H9 (cell line): ENCODE results near the gene DNMT3B. TPM values are rescaled to one million over a fixed set of nuclear protein-coding genes. Genes with fewer than 3 reads are reported as not detected.

Experiments used
- DNase-seq: peaks from one replicate; pipeline ENCODE4 v3.0.0-alpha.2; 2017
- H2AFZ ChIP-seq: one replicate; pipeline ENCODE4 v1.6.1; 2013; ENCODE audit warnings: mild to moderate bottlenecking, low read length, control low read depth, moderate library complexity
- H2AK5ac ChIP-seq: 2 replicates; pipeline ENCODE4 v1.6.1; 2013; ENCODE audit warnings: low read length, control low read depth, mixed read lengths; ENCODE audit not compliant: insufficient read length
- H2BK120ac ChIP-seq: one replicate; pipeline ENCODE4 v1.6.1; 2013; ENCODE audit warnings: low read depth, mild to moderate bottlenecking, low read length, control low read depth, inconsistent platforms; ENCODE audit not compliant: poor library complexity, severe bottlenecking
- H2BK12ac ChIP-seq: 2 replicates; pipeline ENCODE4 v1.6.1; 2013; ENCODE audit warnings: low read length, control low read depth, mixed read lengths, low read depth; ENCODE audit not compliant: insufficient read length
- H2BK15ac ChIP-seq: 2 replicates; pipeline ENCODE4 v1.6.1; 2013; ENCODE audit warnings: low read depth, low read length, control low read depth
- H2BK20ac ChIP-seq: one replicate; pipeline ENCODE4 v1.6.1; 2013; ENCODE audit warnings: low read depth, mild to moderate bottlenecking, low read length, control low read depth, inconsistent platforms; ENCODE audit not compliant: poor library complexity, severe bottlenecking
- H2BK5ac ChIP-seq: 2 replicates; pipeline ENCODE4 v1.6.1; 2013; ENCODE audit warnings: low read length, control low read depth, mixed read lengths; ENCODE audit not compliant: insufficient read length
- H3K14ac ChIP-seq: 2 replicates; pipeline ENCODE4 v1.6.1; 2013; ENCODE audit warnings: low read length, control low read depth; ENCODE audit not compliant: insufficient read depth
- H3K18ac ChIP-seq: 2 replicates; pipeline ENCODE4 v1.6.1; 2013; ENCODE audit warnings: low read depth, mild to moderate bottlenecking, mixed read lengths, low read length, control low read depth; ENCODE audit not compliant: insufficient read length
- H3K23ac ChIP-seq: 2 replicates; pipeline ENCODE4 v1.6.1; 2013; ENCODE audit warnings: low read length, control low read depth, mixed read lengths, low read depth; ENCODE audit not compliant: insufficient read length
- H3K23me2 ChIP-seq: 2 replicates; pipeline ENCODE4 v1.6.1; 2013; ENCODE audit warnings: low read depth, mild to moderate bottlenecking, mixed read lengths, low read length, control low read depth; ENCODE audit not compliant: insufficient read length, poor library complexity, severe bottlenecking
- H3K27ac ChIP-seq: 2 replicates; pipeline ENCODE4 v1.5.1; 2013; ENCODE audit warnings: low read length, control low read depth, mixed read lengths, low read depth; ENCODE audit not compliant: insufficient read length
- H3K27me3 ChIP-seq: 2 replicates; pipeline ENCODE4 v1.6.1; 2013; ENCODE audit warnings: low read length, control low read depth, inconsistent platforms; ENCODE audit not compliant: insufficient read depth
- H3K4ac ChIP-seq: 2 replicates; pipeline ENCODE4 v1.6.1; 2013; ENCODE audit warnings: low read depth, mild to moderate bottlenecking, control low read depth, inconsistent platforms, low read length, moderate library complexity
- H3K4me1 ChIP-seq: 2 replicates; pipeline ENCODE4 v1.6.1; 2013; ENCODE audit warnings: low read length, control low read depth, inconsistent platforms; ENCODE audit not compliant: insufficient read depth
- H3K4me2 ChIP-seq: 2 replicates; pipeline ENCODE4 v1.6.1; 2013; ENCODE audit warnings: low read length, control low read depth, mixed read lengths; ENCODE audit not compliant: insufficient read length, insufficient read depth
- H3K56ac ChIP-seq: 2 replicates; pipeline ENCODE4 v1.6.1; 2013; ENCODE audit warnings: low read depth, mild to moderate bottlenecking, mixed read lengths, low read length, control low read depth; ENCODE audit not compliant: insufficient read length
- H3K79me1 ChIP-seq: 2 replicates; pipeline ENCODE4 v1.6.1; 2013; ENCODE audit warnings: low read depth, mild to moderate bottlenecking, moderate library complexity, low read length, control low read depth, inconsistent platforms; ENCODE audit not compliant: insufficient read depth, poor library complexity, severe bottlenecking
- H3K79me2 ChIP-seq: 2 replicates; pipeline ENCODE4 v1.6.1; 2013; ENCODE audit warnings: low read length, control low read depth, inconsistent platforms; ENCODE audit not compliant: insufficient read depth
- H3K9ac ChIP-seq: 2 replicates; pipeline ENCODE4 v1.6.1; 2013; ENCODE audit warnings: low read length, control low read depth, mixed read lengths; ENCODE audit not compliant: insufficient read length; ENCODE audit errors: extremely low read depth
- H3K9me3 ChIP-seq: one replicate; pipeline ENCODE4 v1.6.1; 2013; ENCODE audit warnings: low read depth, low read length, inconsistent platforms; ENCODE audit not compliant: control insufficient read depth
- H3T11ph ChIP-seq: one replicate; pipeline ENCODE4 v1.6.1; 2013; ENCODE audit warnings: mild to moderate bottlenecking, low read length, control low read depth, inconsistent platforms
- H4K20me1 ChIP-seq: one replicate; pipeline ENCODE4 v1.6.1; 2013; ENCODE audit not compliant: control insufficient read depth, insufficient read length, insufficient read depth
- H4K5ac ChIP-seq: 2 replicates; pipeline ENCODE4 v1.6.1; 2013; ENCODE audit warnings: low read depth, mild to moderate bottlenecking, mixed read lengths, low read length, control low read depth; ENCODE audit not compliant: insufficient read length
- H4K8ac ChIP-seq: replicated peaks from 2 replicates; pipeline ENCODE4 v1.6.1; 2013; ENCODE audit warnings: low read length, control low read depth, mixed read lengths, low read depth; ENCODE audit not compliant: insufficient read length
- H4K91ac ChIP-seq: 2 replicates; pipeline ENCODE4 v1.6.1; 2013; ENCODE audit warnings: low read depth, mild to moderate bottlenecking, moderate library complexity, mixed read lengths, low read length, control low read depth; ENCODE audit not compliant: insufficient read length
- H3K27ac Mint-ChIP-seq, 3 experiments: 2 replicates in 2 of 3; 3 replicates in 1 of 3; pipeline ENCODE4 v1.8.0; 2020 to 2021; ENCODE audit warnings: mixed read lengths in 3 of 3, mild to moderate bottlenecking in 1 of 3, moderate library complexity in 1 of 3
- H3K27me3 Mint-ChIP-seq: 2 replicates; pipeline ENCODE4 v1.8.0; 2021; ENCODE audit warnings: low read depth, mild to moderate bottlenecking, moderate library complexity, mixed read lengths
- H3K36me3 Mint-ChIP-seq, 3 experiments: 2 replicates in 2 of 3; 3 replicates in 1 of 3; pipeline ENCODE4 v1.8.0; 2020 to 2021; ENCODE audit warnings: low read depth in 3 of 3, mixed read lengths in 3 of 3; ENCODE audit not compliant: insufficient read depth in 1 of 3
- H3K4me1 Mint-ChIP-seq, 2 experiments: 2 replicates each; pipeline ENCODE4 v1.8.0; 2020; ENCODE audit warnings: mixed read lengths in 2 of 2
- H3K4me3 Mint-ChIP-seq, 2 experiments: 2 replicates in 1 of 2; 3 replicates in 1 of 2; pipeline ENCODE4 v1.8.0; 2020 to 2021; ENCODE audit warnings: mild to moderate bottlenecking in 2 of 2, mixed read lengths in 2 of 2, moderate library complexity in 1 of 2
- H3K9me3 Mint-ChIP-seq, 2 experiments: 2 replicates in 1 of 2; 3 replicates in 1 of 2; pipeline ENCODE4 v1.8.0; 2020; ENCODE audit warnings: mild to moderate bottlenecking in 2 of 2, mixed read lengths in 2 of 2, moderate library complexity in 1 of 2
- CTCF ChIP-seq: fragments of 200-600 bp; sonication (generic); conservative IDR thresholded peaks from 3 replicates; pipeline ENCODE4 v1.8.0; 2021; ENCODE audit warnings: antibody characterized with exemption, mild to moderate bottlenecking
- WGBS: extraction: QIAGEN DNeasy Blood & Tissue Kit; methylation state at CpG from one replicate; pipeline ENCODE4 v1.1.7; 2013; ENCODE audit warnings: missing lambda C conversion rate, low lambda C conversion rate, mixed read lengths; ENCODE audit not compliant: insufficient read length; ENCODE audit errors: extremely low coverage; 5-methylcytosine and 5-hydroxymethylcytosine counted together
- total RNA-seq: library from RNA; stranded (reverse); gene quantifications from 2 replicates; pipeline ENCODE4 v1.2.1, GENCODE V29; 2021

The DNMT3B gene
- total RNA-seq, 1 experiment from 2014 or later: 980 TPM

- Histone ChIP-seq H3K23ac (no peak overlapping the region), H3K79me2 (0 out of 2 replicates have a peak, but pooled peaks cover 2% of the 10 kb centered on the region), H3K18ac (no peak overlapping the region), H4K8ac (no peak overlapping the region), H2BK20ac (no peak overlapping the region), H2BK15ac (no peak overlapping the region), H3K4ac (no peak overlapping the region), H3K14ac (no peak overlapping the region), H2BK120ac (no peak overlapping the region), H4K20me1 (no peaks in the 10 kb centered on the region), H2BK12ac (no peak overlapping the region), H3K27me3 (no peaks in the 10 kb centered on the region), H2AFZ (no peak overlapping the region), H3K23me2 (no peaks in the 10 kb centered on the region), H3K56ac (no peak overlapping the region), H3K27ac (no peak overlapping the region), H3K9me3 (no peaks in the 10 kb centered on the region), H3T11ph (no peak overlapping the region), H3K79me1 (no peaks in the 10 kb centered on the region), H4K91ac (no peak overlapping the region), H3K4me1 (no peaks in the 10 kb centered on the region), H4K5ac (no peak overlapping the region), H2AK5ac (no peak overlapping the region), H3K4me2 (no peak overlapping the region), H2BK5ac (no peak overlapping the region), H3K9ac (no peak overlapping the region)
- H3K4me1 Mint-ChIP-seq: peaks cover 5 to 9% of the 10 kb centered on the region in 2 experiments
- H3K36me3 Mint-ChIP-seq: peaks cover 62 to 85% (median 73%) of the 10 kb centered on the region in 3 experiments; a peak in 6 of 7 replicates
- H3K27me3 Mint-ChIP-seq: no peaks in the 10 kb centered on the region
- TF ChIP-seq CTCF: no peak
- no peaks in the 10 kb centered on the region for H3K9me3 Mint-ChIP-seq
- no CpG with 5 or more reads among the region's 8 CpGs for WGBS
- peak overlapping the region in 2 of 3 experiments; percentile 5 to 20; a peak in 1 of 7 replicates for H3K27ac Mint-ChIP-seq
- no peak for DNase-seq
- H3K4me3 Mint-ChIP-seq: no peak overlapping the region
These were observed 80.7 kb downstream of the DNMT3B start for GRCh38 chr20:32842688-32843524.
